GM19328 (cell line): ENCODE data around the gene FRS3.

Source experiments
- ATAC-seq: cut with Tn5 transposase; IDR thresholded peaks from one replicate; pipeline ENCODE4 v1.9.1; 2021; ENCODE audit warnings: mild to moderate bottlenecking, moderate library complexity; ENCODE audit not compliant: unreplicated experiment

FRS3 gene

DNA sequence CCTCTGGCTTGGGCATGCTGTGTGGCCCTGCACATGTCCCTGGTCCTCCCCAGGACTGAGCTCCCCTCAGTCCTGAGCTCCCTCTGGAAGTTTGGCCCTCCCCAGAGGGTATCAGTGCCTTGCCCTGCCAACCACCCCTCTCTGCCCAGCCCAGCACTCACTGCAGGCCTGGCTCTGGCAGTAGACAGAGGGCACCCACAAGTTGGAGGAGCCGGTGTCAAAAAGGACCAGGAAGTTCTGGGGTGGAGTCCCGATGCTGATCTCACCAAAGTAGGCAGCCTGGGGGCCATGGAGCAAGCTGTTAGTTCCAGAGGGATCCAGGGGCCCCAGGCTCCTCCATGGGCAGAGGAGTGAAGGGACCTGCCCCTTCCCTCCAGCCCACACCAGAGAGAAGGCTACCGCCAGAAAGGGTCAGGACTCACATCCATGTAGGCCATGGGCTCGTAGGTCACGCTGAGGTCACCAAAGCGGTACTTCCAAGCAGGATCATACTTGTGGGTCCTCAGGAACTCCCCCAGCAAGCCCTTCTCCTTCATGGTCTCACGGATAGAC lies 35.4 kb downstream of the FRS3 start:
- ATAC-seq: no peak

- ATAC-seq: no peak
These were observed 36.1 kb downstream of the FRS3 start for GRCh38 chr6:41743406-41744235.

DNA sequence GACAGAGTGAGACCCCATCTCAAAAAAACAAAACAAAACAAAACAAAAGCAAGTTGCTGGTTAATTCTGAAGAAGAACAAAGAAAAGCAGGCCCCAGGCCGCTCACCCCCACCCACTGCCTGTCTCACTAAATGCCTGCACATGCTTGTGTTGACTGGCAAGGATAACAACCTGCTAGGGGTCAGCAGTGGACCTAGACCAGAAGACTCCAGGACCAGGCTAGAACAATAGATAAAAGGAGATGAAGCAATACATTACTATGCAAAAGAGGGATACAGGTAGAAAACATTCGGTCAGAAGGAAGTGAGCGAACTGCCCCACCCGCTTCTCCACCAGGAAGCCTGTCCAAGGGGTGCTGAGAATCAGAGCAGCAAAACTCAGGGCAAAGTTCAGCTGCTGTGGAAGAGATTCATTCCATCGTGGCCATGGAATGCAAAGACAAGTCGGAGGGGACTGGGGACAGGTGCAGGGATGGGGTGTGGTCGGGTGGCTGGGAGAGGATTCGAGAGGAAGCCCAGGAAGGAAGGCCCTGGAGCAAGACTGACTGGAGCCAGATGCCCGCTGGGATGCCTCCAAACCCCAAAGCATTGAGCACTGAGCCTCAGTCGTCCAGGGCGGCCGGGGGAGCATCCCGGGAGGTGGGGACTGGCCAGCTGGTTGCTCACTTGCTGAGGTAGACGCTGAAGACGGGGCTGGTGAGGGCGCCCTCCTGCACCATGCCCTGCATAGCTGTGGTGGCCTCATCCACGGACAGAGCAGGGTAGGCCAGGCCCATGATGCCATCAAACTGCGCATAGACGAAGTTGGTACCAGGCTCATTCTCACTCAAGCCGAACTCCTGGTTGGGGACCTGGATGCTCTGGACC lies 37.8 kb downstream of the FRS3 start:
- no peak for ATAC-seq

- no peak for ATAC-seq
These were observed 39.1 kb downstream of the FRS3 start for GRCh38 chr6:41740366-41741162.

DNA sequence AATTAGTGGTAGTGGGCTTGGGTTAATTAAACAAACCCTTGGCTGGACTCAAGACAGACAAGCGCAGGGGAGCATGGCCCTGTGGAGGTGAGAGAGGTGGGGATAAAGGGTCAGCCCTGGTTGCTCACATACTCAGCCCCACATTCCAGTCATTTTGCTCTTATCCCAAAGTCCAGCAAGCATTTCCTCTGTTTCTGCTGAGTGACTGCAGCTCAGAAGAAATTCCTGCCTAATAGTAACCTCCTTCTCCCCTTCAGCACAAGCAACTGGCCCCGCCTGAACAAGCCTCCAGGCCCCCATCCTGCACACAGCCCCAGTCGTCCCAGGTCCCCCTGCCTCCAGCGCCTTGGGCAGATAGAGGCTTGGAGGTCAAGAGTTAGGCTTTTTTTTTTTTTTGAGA lies 40.7 kb downstream of the FRS3 start:
- ATAC-seq: no peak

DNA sequence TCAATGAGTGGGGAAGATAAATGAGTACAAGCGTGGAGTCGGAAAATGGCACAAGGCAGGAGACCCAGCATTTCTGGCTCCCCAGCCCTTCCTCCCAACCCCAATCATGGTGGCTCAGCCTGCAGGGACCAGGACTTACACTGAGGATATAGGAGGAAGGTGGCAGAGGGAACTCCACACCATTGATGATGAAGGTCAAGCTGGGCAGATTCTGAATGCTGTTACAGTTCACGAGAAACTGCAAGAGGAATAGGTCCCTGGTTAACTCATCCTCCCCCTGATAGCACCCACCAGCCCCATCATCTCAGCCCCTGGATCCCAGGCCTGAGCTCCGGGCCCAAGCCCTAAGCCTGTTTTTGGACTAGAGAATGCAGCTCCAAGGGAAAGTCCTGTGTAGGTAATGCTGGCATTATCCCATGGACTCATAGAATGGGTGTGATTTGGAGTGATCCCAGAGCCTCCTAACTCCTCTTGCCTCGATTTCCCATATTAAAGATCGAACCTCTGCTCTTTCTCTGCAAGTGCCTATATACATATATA lies 42.0 kb downstream of the FRS3 start:
- ATAC-seq: no peak

GRCh38 chr6:41736800-41737555 lies 42.7 kb downstream of the FRS3 start:
- ATAC-seq: no peak

- ATAC-seq: no peak
These were observed 43.4 kb downstream of the FRS3 start for GRCh38 chr6:41736186-41736733.

- peak; percentile 41 for ATAC-seq
These were observed 44.1 kb downstream of the FRS3 start, which contains the start of gene TFEB for GRCh38 chr6:41735427-41736185. TFEB (minus strand) TSS chr6:41735608; CDS start chr6:41691213, 44,395 bp downstream.

GRCh38 chr6:41734666-41735426 lies 44.9 kb downstream of the FRS3 start:
- ATAC-seq: peak; percentile 15

DNA sequence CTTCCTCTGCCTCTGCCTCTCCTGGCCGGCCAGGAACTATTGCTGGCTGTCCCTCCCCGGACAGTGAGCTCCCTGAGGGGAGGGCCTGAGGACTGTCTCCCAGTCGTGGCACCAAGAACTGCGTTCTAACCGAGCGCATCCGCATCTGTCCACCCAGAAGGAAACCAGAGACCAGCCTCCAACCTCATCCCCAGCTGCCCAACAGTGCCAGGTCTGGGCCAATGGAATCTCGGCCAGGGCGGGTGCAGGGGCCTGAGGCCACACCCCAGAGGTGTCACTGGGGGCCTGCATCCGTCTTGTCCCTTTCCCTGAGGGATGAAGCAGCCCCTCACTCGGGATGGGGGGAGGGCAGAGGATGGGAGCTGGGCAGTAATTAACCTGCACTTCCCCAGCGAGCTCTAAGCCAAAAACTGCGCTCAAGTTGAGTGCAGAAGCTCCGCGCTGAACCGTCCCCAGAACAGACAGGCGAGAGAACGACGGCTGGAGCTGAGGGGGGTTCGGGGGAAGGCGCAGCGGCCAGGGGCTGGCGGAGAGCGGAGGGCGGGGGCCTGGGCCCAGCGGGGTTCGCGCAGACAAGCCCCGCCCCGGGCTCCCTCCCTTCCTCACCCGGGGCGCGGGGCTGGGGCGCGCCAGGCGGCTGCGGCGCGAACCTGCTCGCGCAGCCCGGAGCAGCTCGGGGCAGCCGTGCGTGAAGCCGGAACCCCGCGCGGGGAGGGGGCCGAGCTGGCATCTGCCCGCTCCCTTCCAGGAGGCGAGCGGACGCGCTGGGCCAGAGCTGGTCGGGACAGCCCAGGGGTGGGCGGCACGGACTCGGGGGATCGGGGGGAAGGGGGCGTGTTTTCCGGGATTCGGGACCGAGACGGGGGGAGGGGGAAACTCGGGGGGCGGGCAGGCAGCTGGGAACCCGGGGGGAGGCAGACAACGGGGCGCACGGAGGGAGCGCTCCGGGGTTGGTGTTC lies 45.7 kb downstream of the FRS3 start:
- peak; percentile 45 for ATAC-seq

- ATAC-seq: no peak
These were observed 46.4 kb downstream of the FRS3 start for GRCh38 chr6:41733360-41733706.

- peak; percentile 32 for ATAC-seq
These were observed 46.9 kb downstream of the FRS3 start for GRCh38 chr6:41732591-41733359.

DNA sequence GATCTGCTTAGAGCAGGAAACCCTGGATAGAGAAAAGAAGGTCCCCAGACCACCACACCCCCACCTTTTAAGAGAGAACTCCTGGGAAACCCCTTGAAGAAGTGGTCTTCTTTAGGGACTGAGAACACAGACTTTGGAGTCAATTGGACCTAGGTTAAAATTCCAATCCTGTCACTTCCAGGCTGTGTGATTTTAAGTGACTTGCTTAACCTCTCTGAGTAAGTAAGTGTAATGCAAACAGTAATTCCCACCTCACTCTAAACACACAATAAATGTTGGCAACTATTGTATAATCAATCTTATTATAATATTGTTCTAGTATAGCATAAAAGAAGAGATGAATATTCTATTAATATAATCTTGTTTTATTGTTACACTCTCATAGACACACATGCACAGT lies 47.6 kb downstream of the FRS3 start:
- ATAC-seq: no peak

GRCh38 chr6:41731561-41732086 lies 48.1 kb downstream of the FRS3 start:
- ATAC-seq: no peak
